Stimulated activated CD4-positive, alpha-beta T cell treated with anti-CD3 and anti-CD28 coated beads, Interleukin-1b, Interleukin-23, amount 100 ng/mL, for 24 hours (primary cell): ENCODE data around the gene HAPLN1.

ENCODE experiments used
- DNase-seq, 4 experiments: peaks; one replicate each; pipeline ENCODE4 v3.0.0-alpha.2; 2020; ENCODE audit warnings: low read depth in 4 of 4, low spot score in 1 of 4

HAPLN1 gene

DNA sequence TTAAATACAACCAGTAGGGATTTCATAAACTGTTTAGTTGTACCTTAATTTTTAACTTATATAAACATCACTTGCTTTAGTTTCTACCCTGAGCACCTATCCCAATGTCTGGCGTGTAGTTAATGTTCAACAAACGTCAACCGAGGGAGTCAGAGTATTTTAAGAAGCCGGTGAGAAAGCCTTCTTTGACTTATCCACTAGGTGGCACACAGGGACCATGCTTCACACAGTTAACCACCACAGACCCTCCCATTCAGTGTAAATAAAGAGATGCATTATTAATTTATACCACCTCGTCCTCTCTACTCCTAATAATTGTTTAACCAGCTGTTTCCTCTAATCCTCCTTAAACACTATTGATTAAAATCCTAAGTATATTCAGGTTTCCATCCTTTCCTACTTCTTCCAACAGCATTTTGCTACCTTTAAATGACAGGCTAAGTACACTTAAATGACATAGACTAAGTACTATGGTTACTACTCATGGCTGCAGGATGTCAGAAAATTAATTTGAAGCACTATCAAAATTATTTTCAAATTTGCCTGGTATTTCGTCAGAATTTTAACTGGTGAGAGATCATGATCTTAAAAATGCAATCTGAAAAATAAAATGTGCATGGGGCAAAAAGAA lies 2.3 kb downstream of the HAPLN1 start:
- no peak for DNase-seq

DNA sequence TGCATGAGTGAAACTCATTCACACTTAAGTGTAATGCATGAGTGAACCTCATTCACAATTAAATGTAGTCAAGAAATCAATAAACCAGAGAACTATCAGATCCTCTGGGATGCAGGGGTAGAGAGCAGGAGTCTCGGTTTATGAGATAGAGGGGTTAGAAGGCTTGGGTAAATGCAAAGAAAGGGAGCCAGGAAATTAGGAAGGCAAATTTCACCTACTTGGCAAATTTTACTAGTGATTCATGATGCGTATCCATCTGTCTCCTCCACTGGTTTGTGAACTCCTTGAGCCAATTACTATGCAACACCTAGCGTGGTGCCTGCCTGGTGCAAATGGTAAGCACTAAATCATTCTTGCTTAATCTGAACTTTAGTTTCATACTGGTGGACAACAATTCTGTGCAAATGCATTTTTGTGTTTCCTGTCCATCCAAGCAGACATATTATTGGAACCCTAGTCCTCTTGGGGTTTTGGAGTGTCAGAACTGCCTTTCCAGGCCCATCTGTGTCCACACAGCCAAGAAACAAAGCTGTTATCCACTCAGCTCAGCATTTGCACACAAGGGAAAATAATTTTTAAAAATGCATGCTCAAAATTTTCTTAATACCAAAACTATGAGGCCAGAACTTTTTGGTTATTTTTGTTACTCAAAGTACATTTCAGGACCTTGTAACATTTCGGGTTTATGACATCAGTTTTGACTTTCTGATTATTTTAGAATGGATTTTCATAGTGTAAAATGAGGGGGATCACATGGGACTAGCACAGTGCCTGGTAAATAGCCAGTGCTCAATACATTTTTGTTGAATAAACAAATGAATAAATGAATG lies 5.2 kb downstream of the HAPLN1 start:
- DNase-seq: no peak

DNA sequence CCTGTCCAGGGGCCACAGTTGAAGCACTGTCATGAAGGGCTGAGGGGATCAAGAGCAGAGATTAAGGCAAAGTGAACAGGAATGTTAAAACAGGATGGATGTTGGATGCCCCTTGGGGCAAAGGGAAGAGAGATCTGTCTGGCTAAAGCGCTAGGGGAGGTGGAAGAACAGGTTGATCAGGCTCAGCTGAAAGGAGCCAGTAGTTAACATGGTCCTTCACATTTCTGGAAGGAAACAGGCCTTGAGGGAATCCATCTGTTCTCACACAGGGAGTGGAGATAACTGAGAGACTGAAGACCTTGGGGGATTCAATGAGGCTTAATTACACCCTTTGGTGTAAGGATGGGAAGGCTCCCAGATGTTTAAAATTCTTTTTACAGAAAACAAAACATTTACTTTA lies 5.8 kb downstream of the HAPLN1 start:
- no peak for DNase-seq

DNA sequence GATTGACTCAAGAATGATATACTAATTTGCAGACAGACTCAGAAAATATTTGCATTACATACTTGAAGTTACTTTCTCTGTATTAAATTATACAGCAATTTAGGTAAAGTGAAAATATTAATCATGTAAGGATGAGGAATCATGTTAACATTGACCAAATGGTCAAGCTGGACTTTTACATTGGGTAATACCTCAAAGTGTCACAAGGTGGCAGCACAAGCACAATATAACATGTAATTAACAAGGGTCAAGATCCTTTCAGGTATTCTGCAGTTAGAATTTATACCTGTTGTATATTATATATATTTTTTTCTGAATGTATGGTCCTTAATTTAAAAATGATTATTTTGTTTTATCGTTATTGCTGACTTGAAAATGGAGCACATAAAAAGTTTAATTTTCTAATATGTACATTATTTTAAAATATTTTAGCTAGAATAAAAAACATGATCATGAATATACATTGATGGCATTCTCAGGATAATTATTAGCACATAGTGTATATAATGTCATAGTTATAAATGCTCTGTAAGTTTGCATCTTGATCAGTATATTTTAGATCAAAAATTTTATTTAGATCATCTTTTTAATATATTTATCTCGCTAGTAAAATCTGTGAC lies 8.6 kb downstream of the HAPLN1 start:
- no peak for DNase-seq

DNA sequence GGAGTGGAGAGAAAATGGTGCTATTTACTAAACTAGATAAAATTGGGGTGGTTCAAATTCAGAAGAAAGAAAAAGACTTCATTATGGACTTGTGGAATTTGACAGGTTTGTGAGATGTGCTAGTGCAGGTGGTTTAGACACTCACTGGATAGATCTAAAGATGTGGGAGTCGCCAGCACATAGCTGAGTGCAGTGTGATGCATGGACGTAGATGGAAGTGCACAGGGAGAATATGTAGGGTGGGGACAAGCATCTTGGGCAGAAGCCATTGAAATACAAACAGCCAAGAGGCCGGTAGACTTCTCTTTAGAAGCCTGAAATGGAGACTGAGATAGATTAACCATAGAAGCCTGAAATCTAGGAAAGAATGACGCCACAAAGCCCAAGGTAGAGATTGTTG lies 10.7 kb downstream of the HAPLN1 start:
- no peak for DNase-seq

DNA sequence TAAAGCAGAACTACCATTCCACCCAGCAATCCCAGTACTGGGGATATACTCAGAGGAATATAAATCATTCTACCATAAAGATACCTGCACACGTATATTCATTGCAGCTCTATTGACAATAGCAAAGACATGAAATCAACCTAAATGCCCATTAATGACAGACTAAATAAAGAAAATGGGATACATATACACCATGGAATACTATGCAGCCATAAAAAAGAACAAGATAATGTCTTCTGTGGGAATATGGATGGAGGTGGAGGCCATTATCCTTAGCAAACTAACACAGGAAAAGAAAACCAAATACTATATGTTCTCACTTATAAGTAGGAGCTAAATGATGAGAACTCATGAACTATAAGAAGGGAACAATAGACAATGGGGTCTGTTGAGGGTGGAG lies 12.5 kb downstream of the HAPLN1 start:
- DNase-seq: no peak

DNA sequence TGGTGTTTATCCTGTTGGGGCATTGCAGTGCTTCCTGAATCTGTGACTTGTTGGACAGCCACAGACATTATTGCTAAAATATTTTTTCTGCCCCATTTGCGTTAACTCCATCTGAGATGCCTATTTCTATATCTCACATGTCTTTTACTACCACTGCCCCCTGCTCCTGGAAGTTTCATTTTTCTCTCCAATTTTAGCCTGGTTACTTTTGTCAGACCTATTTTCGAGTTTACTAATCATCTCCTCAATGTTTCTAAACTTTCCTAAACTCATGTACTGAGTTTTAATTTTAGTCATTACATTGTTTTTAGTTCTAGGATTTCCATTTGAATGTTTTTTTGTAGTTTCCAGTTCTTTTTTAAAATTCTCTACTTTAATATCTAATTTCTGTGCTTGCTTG lies 17.6 kb downstream of the HAPLN1 start:
- DNase-seq: no peak

DNA sequence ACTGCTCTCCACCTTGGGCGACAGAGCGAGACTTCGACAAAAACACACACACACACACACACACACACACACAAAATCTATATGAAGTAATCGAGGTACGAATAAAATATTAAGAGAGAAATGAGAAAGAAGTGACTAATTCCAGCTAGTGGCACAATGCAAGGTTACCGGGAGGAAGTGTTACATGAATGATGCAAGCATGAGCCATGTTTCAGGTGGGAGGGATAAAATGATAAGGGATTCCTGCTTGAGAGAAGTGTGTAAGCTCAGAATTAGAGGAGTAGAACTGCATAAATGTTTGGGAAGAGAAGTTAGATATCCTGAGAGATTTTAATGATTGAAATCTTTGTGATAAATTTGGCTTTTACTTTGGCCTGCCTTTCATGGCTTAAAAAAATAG lies 18.8 kb downstream of the HAPLN1 start:
- no peak for DNase-seq

DNA sequence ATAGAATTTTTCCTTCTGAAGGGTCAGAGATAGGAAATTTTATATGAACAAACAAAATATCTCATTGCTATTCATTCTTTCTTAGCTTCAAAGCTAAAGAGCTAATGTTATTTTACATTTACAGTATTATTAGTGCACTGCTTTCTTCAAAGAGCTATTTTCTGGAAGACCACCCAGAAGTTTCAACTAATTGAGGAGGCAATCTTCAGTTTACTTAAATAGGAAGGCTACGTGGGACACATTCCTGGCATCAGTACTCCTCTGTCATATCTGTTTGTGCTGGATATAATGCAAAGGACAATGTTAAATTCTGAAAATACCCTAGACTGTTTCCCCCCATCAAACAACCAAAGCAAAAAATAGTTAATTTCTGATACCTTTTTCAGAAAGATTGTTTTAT lies 30.8 kb downstream of the HAPLN1 start:
- no peak for DNase-seq

DNA sequence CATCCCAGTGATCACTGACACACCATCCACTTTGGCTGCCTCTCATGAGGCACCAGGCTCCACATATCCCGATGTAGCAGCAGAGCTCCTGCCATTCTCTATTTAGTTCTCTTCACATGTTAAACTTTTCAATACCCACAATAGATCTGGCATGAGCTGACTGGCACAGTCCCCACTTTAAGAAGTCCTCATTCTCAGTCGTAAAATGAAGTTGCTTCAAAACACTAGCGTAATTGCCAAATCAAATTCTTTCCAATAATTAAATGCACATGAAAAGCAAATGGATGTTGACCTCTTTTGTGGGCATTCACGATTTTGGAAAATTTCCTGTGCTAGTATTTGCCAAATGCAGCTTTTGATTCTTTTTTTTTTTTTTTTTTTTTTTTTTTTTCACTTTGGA lies 32.4 kb downstream of the HAPLN1 start:
- DNase-seq: no peak

DNA sequence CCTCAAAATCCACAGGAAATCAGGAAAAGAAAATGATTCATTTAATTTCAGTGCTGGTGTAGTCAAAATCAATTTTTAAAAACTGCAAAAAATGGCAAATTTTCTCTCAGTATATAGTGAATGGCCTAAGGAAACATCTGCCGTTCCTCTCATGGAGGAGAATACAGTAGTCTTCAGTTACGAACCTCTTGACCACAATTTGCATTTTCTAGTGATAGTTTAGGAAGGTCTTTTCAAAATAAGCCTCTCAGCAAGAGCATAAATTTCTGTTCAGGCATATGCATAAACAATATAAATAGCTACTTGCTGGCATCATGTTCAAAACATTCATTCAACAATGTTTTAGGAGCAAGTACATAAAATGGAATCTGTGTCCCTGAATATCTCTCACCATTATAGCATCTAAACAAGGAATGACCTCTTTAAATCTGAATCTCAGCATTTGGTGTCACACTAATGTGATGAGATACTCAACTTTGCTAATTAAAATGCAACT lies 33.5 kb downstream of the HAPLN1 start:
- no peak for DNase-seq

DNA sequence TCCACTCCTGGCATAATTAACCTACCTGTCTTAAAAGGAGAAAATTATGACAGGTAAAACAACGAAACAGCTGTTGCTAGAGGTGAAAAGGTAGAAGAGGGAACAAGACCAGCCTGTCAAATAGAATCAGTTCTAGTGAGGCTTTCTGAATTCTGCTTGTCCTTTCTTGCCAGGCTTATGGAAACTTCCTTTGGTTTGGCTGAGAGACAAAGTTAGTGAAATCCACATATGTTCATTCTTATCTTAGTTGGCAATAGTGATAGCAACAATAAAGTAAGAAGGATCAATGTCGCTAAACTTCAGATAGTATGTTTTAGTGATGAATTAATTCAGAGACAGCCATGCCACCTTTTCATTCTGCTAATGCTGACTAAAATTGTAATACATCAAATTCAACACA lies 34.4 kb downstream of the HAPLN1 start:
- no peak for DNase-seq

DNA sequence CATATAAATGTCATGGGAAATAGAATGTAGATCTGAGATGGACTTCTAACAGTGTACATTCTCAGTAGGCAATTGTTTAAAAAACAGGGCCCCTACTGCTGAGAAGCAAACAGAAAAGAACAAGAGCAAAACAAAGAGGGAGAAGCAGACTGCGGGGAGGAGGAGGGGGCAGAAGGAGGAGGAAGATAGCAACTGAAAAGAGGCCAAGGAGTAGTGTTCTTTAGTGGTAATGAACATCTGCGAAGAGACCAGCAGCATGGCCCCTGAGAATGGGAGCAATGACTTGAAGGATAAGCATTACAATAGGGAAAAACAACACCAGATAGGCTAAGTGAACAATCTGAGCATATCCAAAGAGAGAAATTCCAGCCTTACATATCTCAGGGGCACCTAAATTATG lies 36.8 kb downstream of the HAPLN1 start:
- no peak for DNase-seq

DNA sequence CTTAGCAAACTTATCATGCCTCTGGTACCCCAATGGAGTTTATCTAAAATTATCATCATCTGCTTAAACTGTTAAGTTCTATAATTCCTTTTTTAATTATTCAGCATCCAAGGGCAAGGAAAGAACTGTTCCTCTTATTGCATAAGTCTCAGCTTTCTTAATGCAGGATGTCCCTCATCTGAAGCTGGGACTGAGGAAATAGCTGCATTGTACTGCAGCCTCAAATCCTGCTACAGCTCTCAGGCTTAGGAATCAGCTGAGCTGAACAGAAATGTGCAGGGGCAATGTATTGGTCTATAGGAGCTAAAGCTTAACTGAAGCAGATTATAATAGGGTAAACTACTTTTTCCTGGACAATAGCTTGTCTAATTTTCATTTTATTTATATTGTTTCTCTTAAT lies 48.0 kb downstream of the HAPLN1 start:
- no peak for DNase-seq

DNA sequence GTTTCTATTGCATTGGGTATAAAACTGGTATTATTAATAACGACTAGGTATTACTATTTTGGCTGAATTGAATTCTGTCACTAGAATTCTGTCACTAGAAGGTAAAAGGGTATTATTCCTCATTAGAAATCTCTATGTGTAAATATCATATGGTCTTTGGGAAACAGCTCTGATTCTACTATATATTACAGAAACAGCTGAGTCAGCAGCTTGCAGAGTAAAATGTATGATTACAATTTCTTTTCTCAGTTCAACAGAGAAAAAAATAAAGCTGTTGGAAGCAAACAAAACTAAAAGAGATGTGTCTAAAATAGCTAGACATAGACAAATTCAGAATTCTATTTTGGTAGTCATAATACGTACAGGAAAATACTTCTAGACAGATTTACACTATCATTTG lies 48.5 kb downstream of the HAPLN1 start:
- no peak for DNase-seq

DNA sequence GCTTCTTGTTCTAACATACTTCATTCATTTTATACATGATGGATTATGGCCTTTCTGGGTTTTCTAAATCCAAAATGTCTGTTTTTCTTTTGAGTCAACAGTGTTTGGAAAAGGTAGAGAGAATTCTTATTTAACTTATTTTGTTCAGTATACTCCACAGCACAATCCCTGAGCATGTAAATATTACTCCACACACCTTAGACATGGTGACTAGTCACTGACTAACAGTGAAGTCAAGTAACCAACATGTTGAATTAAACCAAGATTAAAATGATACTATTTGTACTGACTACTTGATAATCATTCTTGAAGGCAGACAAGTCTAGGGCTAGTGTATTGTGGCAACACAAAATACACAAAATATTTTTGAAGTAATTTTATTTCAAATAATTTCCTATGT lies 55.0 kb downstream of the HAPLN1 start:
- no peak for DNase-seq

DNA sequence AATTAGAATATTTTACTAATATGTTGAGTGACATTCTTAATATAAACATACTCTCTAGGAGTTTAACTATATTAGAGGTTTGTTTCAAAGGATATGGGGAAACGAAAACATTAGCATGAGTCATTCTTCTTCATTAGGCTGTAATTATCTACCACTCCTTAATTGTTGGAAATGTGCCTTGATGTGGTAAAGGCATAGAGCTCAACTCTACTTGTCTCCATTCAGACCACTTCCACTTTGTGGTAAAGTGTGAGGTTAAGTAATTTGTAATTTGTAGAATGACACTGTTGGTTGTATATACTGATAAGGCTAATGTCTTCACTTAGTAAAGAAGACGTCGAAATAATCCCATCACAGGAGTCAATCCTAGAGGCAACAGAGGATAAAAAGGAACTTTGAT lies 58.1 kb downstream of the HAPLN1 start:
- no peak for DNase-seq

DNA sequence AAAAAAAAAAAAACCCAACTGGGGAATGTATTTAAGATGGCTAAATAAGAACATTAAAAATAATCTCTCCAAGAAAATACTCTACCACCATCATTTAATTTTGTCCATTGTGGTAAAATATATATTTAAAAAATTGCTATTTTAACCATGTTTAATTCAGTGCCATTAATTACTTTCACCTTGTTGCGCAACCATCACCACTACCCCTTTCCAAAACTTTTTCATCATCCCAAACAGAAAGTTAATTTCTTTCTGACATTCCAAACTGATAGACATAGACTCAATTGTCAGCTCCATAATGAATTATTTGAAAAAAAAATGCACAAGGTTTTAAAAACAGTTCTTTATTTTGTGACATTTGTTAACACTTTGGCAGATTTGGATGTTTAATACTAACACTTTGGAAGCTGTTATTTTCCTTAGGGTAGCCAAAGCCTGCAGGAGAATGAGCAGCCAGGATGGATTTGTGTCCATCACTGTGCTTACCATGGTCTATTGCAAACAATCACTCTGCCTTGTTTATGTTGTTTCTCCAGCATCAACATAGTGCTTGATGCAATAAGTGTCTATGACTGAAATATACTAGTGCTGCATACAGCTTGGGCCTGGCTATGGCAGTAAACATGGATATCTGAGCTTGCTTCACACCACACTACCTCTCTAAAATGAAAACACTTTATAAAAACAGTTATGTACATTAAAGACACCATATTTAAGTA lies 62.7 kb downstream of the HAPLN1 start:
- no peak for DNase-seq

DNA sequence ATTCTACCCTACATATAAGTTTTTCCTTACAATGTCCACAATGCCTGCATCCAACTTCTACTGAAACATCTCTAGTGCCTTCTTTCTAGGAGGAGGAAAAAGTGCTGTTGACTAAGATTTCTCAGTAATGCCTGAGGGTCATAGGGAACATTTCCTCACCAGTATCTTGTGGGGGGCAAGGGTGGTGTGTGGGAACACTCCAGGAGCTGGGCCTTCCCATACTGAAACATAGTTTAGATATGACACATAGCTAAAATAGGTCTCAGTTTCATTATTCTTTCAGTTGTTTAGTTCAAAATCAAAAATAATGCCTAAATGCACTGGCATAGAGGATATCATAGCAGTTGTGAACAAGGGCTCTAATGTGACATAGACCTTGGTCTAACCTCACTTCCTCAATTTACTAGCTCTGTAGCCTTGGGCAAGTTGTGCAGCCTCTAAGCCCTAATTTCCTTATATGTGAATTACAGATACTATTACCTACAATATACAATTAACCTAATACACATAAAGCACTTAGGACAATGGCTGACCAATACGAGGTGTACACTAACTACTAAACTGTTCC lies 66.1 kb downstream of the HAPLN1 start:
- no peak for DNase-seq

DNA sequence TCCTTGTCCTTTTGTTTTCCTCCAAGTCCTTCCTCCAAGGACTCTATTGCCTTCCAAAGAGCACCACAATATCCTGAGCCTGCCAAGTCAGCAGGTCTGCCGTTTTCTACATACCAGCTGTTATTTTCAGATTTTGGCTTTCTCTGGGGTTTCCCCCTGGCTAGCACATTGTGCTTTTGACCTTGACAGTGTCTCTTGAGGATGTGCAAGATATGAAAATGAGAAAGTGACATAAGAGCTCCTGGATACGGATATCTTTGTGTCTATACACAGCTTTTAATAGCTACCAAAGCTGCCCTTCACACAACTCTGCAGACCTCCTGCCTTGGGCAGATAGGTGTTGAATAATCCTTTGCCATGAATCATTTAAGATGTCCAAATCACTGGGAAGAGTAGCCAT lies 67.0 kb downstream of the HAPLN1 start:
- DNase-seq: no peak

DNA sequence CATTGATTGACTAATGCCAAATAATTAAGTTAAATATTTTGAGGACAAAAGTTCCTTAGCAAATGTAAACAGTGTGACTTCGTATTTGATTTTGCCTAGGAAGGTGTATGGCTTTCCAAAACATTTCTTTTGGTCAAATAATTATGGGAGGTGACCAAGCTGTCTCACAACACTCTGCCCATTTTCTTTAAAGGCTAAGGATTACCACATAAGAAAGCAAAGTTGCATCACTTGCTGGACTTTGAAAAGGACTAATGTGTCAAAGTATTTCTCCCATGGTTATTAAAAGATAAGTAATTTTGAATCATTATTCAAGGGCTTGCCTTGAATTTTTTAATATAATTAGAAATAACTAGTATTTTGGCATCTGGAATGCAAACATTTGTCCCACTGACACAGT lies 74.7 kb downstream of the HAPLN1 start:
- DNase-seq: no peak
